WTC11 (cell line): ENCODE measurements around the gene RRAD.

Experiments
- ATF3 ChIP-seq: sonication (generic); formaldehyde crosslinking; conservative IDR thresholded peaks from 2 replicates; pipeline ENCODE4 v1.8.1; 2022; ENCODE audit warnings: mild to moderate bottlenecking, missing genetic modification reagents
- CBFB ChIP-seq: sonication (generic); formaldehyde crosslinking; IDR thresholded peaks from 2 replicates; pipeline ENCODE4 v1.8.1; 2022; ENCODE audit warnings: mild to moderate bottlenecking, low read depth, missing genetic modification reagents
- CTCF ChIP-seq: fragments of 200-600 bp; IDR thresholded peaks from 2 replicates; pipeline ENCODE4 v1.8.0; 2022; ENCODE audit warnings: antibody characterized with exemption
- MAX ChIP-seq: sonication (generic); formaldehyde crosslinking; IDR thresholded peaks from 2 replicates; pipeline ENCODE4 v1.8.0; 2022; ENCODE audit warnings: mild to moderate bottlenecking, missing genetic modification reagents
- PREB ChIP-seq: sonication (generic); formaldehyde crosslinking; IDR thresholded peaks from 2 replicates; pipeline ENCODE4 v1.8.1; 2022; ENCODE audit warnings: mild to moderate bottlenecking, missing genetic modification reagents, moderate library complexity, borderline replicate concordance
- TEAD1 ChIP-seq: sonication (generic); formaldehyde crosslinking; IDR thresholded peaks from 2 replicates; pipeline ENCODE4 v1.8.0; 2022; ENCODE audit warnings: mild to moderate bottlenecking, missing genetic modification reagents
- ZBTB43 ChIP-seq: sonication (generic); formaldehyde crosslinking; IDR thresholded peaks from 2 replicates; pipeline ENCODE4 v1.8.1; 2023; ENCODE audit warnings: mild to moderate bottlenecking, missing genetic modification reagents
- ZNF121 ChIP-seq: sonication (generic); formaldehyde crosslinking; IDR thresholded peaks from 2 replicates; pipeline ENCODE4 v1.8.0; 2023; ENCODE audit warnings: missing genetic modification reagents
- ZNF138 ChIP-seq: sonication (generic); formaldehyde crosslinking; conservative IDR thresholded peaks from 2 replicates; pipeline ENCODE4 v1.8.1; 2022; ENCODE audit warnings: mild to moderate bottlenecking, moderate library complexity, missing genetic modification reagents

- TF ChIP-seq CBFB = no peak
- TF ChIP-seq CTCF = no peak
- no peak for TF ChIP-seq TEAD1 (CRISPR knock-in tag)
- no peak for TF ChIP-seq ZNF138 (CRISPR knock-in tag)
- no peak for TF ChIP-seq PREB
- TF ChIP-seq MAX = no peak
- no peak for TF ChIP-seq ATF3
- no peak for TF ChIP-seq ZBTB43 (CRISPR knock-in tag)
- no peak for TF ChIP-seq ZNF121 (CRISPR knock-in tag)
Observed at GRCh38 chr16:66946541-66946940, 21.2 kb upstream of the RRAD start.
